Measurements from ENCODE around the gene ECD. TPM values are rescaled to one million over a fixed set of nuclear protein-coding genes. Genes with fewer than 3 reads are reported as not detected.
"Not testable (repeated sequence)": the region's sequence is repeated elsewhere in the genome, so short reads cannot be mapped to it uniquely, and the experiment has no call there.

ECD gene
- total RNA-seq, 1 donor from 2014 or later, result 29.3 TPM

DNA sequence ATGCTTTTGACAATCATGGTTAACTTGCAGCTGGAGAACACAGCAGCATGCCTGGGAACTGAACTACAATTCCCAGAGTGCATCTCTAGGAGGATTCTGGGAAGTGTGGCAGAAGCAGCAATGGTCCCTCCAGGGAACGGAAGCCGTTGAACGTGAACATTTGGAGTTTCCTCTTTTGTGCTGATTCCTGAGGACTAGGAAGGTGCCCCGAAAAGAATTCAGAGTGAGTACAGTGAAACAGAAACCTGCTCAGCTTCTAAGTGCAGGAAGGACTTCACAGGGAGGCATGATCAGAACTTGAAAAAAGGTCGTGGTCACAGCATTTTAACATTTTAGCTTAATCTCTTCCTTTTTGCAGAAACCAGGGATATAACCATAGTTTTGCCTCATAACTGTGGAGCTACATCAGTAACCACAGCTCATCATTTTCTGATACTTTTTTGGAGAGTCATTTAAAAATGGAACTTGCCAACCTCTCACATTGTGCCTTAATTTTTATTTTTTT is 57.4 kb downstream of the ECD start, which contains the start of gene NUDT13:
TSS of gene NUDT13 (plus strand) at position 111 of the 505 bp plus-strand sequence. CDS start 3,911 bp downstream, outside the sequence.
- Mint-ChIP-seq H3K36me3 (ENCODE audit: low read depth) (peaks cover 22% of the 10 kb centered on the region), H3K4me1 (peaks cover 10% of the 10 kb centered on the region), H3K4me3 (peak within 1 kb of the TSS; percentile 95), H3K27me3 (ENCODE audit: low read depth) (no peaks in the 10 kb centered on the region), H3K27ac (ENCODE audit: unreplicated experiment) (peak within 1 kb of the TSS; percentile 99), H3K9me3 (peaks cover 3% of the 10 kb centered on the region)
- peak; percentile 41 for DNase-seq (ENCODE audit: low read depth, low spot score)
- TF ChIP-seq, protein P1, sequence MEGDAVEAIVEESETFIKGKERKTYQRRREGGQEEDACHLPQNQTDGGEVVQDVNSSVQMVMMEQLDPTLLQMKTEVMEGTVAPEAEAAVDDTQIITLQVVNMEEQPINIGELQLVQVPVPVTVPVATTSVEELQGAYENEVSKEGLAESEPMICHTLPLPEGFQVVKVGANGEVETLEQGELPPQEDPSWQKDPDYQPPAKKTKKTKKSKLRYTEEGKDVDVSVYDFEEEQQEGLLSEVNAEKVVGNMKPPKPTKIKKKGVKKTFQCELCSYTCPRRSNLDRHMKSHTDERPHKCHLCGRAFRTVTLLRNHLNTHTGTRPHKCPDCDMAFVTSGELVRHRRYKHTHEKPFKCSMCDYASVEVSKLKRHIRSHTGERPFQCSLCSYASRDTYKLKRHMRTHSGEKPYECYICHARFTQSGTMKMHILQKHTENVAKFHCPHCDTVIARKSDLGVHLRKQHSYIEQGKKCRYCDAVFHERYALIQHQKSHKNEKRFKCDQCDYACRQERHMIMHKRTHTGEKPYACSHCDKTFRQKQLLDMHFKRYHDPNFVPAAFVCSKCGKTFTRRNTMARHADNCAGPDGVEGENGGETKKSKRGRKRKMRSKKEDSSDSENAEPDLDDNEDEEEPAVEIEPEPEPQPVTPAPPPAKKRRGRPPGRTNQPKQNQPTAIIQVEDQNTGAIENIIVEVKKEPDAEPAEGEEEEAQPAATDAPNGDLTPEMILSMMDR (conservative IDR thresholded peaks at IDR 0.05), result no peak

DNA sequence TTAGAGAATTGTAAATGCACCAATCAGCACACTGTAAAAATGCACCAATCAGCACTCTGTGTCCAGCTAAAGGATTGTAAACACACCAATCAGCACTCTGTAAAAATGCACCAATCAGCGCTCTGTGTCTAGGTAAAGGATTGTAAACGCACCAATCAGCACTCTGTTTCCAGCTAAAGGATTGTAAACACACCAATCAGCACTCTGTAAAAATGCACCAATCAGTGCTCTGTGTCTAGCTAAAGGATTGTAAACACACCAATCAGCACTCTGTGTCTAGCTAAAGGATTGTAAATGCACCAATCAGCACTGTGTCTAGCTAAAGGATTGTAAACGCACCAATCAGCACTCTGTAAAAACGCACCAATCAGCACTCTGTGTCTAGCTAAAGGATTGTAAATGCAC is 58.6 kb downstream of the ECD start:
- H3K27me3 Mint-ChIP-seq (ENCODE audit: low read depth); H3K9me3 Mint-ChIP-seq; H3K4me3 Mint-ChIP-seq; H3K4me1 Mint-ChIP-seq; DNase-seq (ENCODE audit: low read depth, low spot score); H3K27ac Mint-ChIP-seq (ENCODE audit: unreplicated experiment): not testable (repeated sequence)
- H3K36me3 Mint-ChIP-seq (ENCODE audit: low read depth), result peaks cover 22% of the 10 kb centered on the region

DNA sequence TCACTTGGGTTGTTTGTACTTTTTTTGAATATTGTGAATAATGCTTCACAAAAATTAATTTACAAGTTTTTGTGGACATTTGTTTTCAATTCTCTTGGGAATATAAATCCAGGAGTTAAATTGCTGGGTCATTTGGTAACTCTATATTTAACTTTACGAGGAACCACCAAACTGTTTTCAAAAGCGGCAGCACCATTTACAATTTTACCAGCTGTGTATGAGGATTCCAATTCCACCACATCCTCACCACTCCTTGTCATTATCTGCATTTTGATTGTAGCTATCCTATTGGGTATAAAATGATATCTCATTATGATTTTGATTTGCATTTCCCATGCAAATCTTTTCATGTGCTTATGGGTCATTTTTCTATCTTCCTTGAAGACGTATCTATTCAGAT is 61.5 kb downstream of the ECD start:
- no peak overlapping the region for H3K27ac Mint-ChIP-seq (ENCODE audit: unreplicated experiment)
- peaks cover 25% of the 10 kb centered on the region for H3K36me3 Mint-ChIP-seq (ENCODE audit: low read depth)
- H3K4me3 Mint-ChIP-seq, result no peak overlapping the region
- H3K27me3 Mint-ChIP-seq (ENCODE audit: low read depth), result no peaks in the 10 kb centered on the region
- peaks cover 3% of the 10 kb centered on the region for H3K9me3 Mint-ChIP-seq
- TF ChIP-seq, protein P1 (conservative IDR thresholded peaks at IDR 0.05), result no peak
- DNase-seq (ENCODE audit: low read depth, low spot score), result no peak
- H3K4me1 Mint-ChIP-seq, result peaks cover 7% of the 10 kb centered on the region

DNA sequence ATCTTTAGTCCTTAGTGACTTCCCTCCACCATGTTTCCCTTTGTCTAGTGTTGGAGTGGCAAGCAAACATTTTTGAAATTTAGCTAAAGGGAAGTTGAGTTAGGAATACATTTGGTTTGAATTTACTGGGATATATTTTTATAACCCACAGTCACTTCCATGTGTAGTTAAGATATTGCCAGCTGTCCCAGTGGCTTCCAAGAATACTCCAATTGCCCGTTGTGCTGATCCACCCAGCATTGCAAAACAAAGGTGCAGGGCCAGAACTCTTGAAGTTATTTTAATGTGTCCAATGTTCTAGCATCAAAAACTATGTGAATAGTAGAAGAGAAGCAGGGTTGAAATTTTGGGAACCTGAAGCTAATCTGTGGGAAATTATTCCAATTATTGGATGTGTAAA is 68.7 kb downstream of the ECD start:
- peaks cover 23% of the 10 kb centered on the region for H3K4me1 Mint-ChIP-seq
- H3K4me3 Mint-ChIP-seq, result no peak overlapping the region
- DNase-seq (ENCODE audit: low read depth, low spot score), result no peak
- TF ChIP-seq, protein P1 (conservative IDR thresholded peaks at IDR 0.05), result no peak
- no peaks in the 10 kb centered on the region for H3K9me3 Mint-ChIP-seq
- no peaks in the 10 kb centered on the region for H3K27me3 Mint-ChIP-seq (ENCODE audit: low read depth)
- no peak overlapping the region for H3K27ac Mint-ChIP-seq (ENCODE audit: unreplicated experiment)
- peaks cover 2% of the 10 kb centered on the region for H3K36me3 Mint-ChIP-seq (ENCODE audit: low read depth)

DNA sequence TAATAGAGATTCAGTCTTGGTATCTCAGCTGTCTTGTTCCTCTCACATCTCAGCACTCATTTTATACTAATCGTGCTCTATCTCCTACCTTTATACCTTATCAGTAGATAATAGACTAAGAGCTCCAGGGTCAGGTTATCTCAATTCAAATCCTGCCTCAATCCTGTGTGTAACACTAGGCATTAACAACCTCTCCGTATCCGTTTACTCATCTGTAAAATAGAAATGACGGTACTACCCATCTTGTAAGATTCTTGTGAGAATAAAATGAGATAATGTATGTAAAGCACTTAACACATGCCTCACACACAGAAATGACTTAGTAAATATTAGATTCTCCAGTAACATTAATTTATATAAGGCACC is 70.5 kb downstream of the ECD start:
- Mint-ChIP-seq H3K9me3 (no peaks in the 10 kb centered on the region), H3K36me3 (ENCODE audit: low read depth) (peaks cover 2% of the 10 kb centered on the region), H3K4me3 (peak overlapping the region; percentile 92), H3K4me1 (peaks cover 34% of the 10 kb centered on the region), H3K27ac (ENCODE audit: unreplicated experiment) (no peak overlapping the region), H3K27me3 (ENCODE audit: low read depth) (no peaks in the 10 kb centered on the region)
- DNase-seq (ENCODE audit: low read depth, low spot score), result no peak
- TF ChIP-seq, protein P1 (conservative IDR thresholded peaks at IDR 0.05), result no peak

DNA sequence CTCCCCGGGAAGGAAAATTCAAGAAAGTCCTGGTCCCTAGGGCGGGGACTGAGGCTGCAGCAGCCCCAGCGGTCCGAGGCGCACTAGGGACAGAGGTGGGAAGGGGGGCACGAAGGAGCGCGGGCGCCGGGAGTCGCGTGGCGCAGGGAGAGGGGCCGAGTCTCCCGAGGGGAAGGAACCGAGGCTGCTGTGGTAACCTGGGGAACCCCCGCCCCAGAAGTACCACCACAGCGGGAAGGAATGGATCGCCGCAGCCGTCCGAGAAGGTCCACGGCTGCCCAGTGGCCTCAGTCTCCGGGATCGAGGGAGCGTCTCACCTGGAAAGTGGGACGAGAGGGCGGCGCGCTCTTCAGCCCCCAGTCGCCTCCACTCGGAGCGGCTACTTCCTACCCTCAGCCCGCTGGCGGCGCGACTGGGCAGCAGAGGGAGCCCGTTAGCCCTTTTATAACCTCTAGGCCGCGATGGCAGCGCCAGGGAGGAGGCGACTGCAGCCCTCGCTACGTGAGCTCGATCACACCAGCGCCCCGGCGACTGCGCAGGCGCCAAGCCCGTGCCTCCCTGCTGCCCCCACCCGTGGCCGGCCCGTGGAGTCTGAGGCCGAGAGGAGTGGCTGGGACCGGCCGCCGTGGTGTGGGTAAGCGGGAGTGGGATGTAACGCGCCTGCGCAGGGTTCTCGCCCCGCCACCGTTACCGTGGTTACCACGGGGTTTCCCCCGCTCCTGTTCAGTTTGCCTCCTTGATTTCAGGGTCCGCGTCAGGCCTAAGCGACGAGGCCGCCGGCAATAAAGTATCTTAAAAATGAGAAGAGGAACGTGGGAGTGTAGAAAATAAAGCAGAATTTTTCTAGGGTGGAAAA is 71.1 kb downstream of the ECD start, which contains the start of gene P4HA1:
TSS of gene P4HA1 (minus strand) at position 418 of the 856 bp plus-strand sequence. CDS start 21,983 bp downstream, outside the sequence.
- peaks cover 38% of the 10 kb centered on the region for H3K4me1 Mint-ChIP-seq
- peak within 1 kb of the TSS; percentile 92 for H3K4me3 Mint-ChIP-seq
- peaks cover 3% of the 10 kb centered on the region for H3K36me3 Mint-ChIP-seq (ENCODE audit: low read depth)
- no peaks in the 10 kb centered on the region for H3K27me3 Mint-ChIP-seq (ENCODE audit: low read depth)
- H3K27ac Mint-ChIP-seq (ENCODE audit: unreplicated experiment), result peak within 1 kb of the TSS; percentile 85
- TF ChIP-seq, protein P1 (conservative IDR thresholded peaks at IDR 0.05), result peak; percentile 70
- no peaks in the 10 kb centered on the region for H3K9me3 Mint-ChIP-seq
- peak; percentile 92 for DNase-seq (ENCODE audit: low read depth, low spot score)

Measured in neural crest cell (in vitro differentiated cells).